Prostate gland (tissue), 2 donors: ENCODE results near the gene CEP112.

ENCODE experiments used
- CTCF ChIP-seq, 4 experiments: fragments of 200-600 bp in 2 of 4; fragments of 450-650 bp in 2 of 4; sonication (generic) in 2 of 4; IDR thresholded peaks; 1 replicate in 3 of 4; 2 replicates in 1 of 4; pipeline ENCODE4 v1.5.1; 2016 to 2019; ENCODE audit warnings: antibody characterized with exemption in 4 of 4, mild to moderate bottlenecking in 2 of 4, moderate library complexity in 2 of 4
- POLR2A ChIP-seq: fragments of 450-650 bp; IDR thresholded peaks from one replicate; pipeline ENCODE4 v1.6.1; 2016; ENCODE audit warnings: antibody characterized with exemption, mild to moderate bottlenecking

DNA sequence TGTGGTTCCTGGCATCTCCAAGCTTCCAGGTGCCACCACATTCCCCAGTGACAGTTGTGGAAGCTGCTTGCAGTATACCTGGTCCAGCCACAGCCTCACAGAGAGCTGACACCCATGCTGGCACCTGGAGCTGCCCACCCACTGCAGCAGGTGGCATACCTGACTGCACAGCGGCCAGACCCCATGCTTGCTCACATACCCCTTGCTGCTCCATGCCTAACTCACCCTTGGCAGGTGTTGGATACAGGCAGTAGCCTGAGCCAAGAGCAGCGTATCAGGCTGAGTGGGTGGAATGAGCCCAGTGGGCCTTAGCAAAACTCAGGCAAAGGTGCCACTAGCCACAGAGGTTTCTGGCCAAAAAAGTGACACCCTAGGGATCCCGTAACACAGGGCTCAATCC is 232.3 kb downstream of the CEP112 start:
- TF ChIP-seq POLR2A (no peak), CTCF (IDR thresholded peaks at IDR 0.05) (no peak)
